Keratinocyte (primary cell): ENCODE results near the gene UGCG. TPM values are rescaled to one million over a fixed set of nuclear protein-coding genes. Genes with fewer than 3 reads are reported as not detected.

Source experiments
- DNase-seq: peaks from one replicate; pipeline ENCODE4 v3.0.0-alpha.2; 2011; ENCODE audit warnings: low read depth, missing footprints, low spot score
- FAIRE-seq: peaks from 2 replicates; lab custom pipeline; 2011; peaks lifted over from hg19 to GRCh38; lab: Jason Lieb, UNC
- H2AFZ ChIP-seq: 2 replicates; pipeline ENCODE4 v1.6.0; 2012; ENCODE audit warnings: low read length, control low read depth, inconsistent platforms; ENCODE audit not compliant: control insufficient read depth
- H3K27ac ChIP-seq: 2 replicates; pipeline ENCODE4 v1.5.1; 2011; ENCODE audit warnings: low read length; ENCODE audit not compliant: control insufficient read depth, insufficient read depth
- H3K27me3 ChIP-seq: 3 replicates; pipeline ENCODE4 v1.6.0; 2011; ENCODE audit warnings: low read length; ENCODE audit not compliant: control insufficient read depth, insufficient read depth; ENCODE audit errors: extremely low read depth
- H3K36me3 ChIP-seq, 2 experiments: 2 replicates in 1 of 2; 3 replicates in 1 of 2; pipeline ENCODE4 v1.5.1; 2011; ENCODE audit warnings: low read length in 2 of 2, mild to moderate bottlenecking in 1 of 2; ENCODE audit not compliant: control insufficient read depth in 2 of 2, insufficient read depth in 2 of 2; ENCODE audit errors: extremely low read depth in 1 of 2
- H3K4me1 ChIP-seq: 3 replicates; pipeline ENCODE4 v1.5.1; 2011; ENCODE audit warnings: low read length; ENCODE audit not compliant: control insufficient read depth, insufficient read depth; ENCODE audit errors: extremely low read depth
- H3K4me2 ChIP-seq: 3 replicates; pipeline ENCODE4 v1.6.0; 2011; ENCODE audit warnings: low read depth, low read length; ENCODE audit not compliant: control insufficient read depth, insufficient read depth; ENCODE audit errors: extremely low read depth
- H3K4me3 ChIP-seq, 3 experiments: fragments of 200-600 bp in 1 of 3; sonication (generic) in 1 of 3; 2 replicates in 2 of 3; 3 replicates in 1 of 3; pipeline ENCODE4 v1.5.1; 2011 to 2016; ENCODE audit warnings: low read length in 3 of 3, mild to moderate bottlenecking in 3 of 3, control low read depth in 2 of 3, inconsistent platforms in 1 of 3, low read depth in 1 of 3, mixed read lengths in 1 of 3, mixed run types in 1 of 3, moderate library complexity in 1 of 3; ENCODE audit not compliant: control insufficient read depth in 2 of 3, insufficient read depth in 2 of 3; ENCODE audit errors: extremely low read depth in 1 of 3
- H3K79me2 ChIP-seq: 2 replicates; pipeline ENCODE4 v1.6.0; 2012; ENCODE audit warnings: low read length; ENCODE audit not compliant: control insufficient read depth, insufficient read depth
- H3K9ac ChIP-seq: 3 replicates; pipeline ENCODE4 v1.6.0; 2011; ENCODE audit warnings: low read length; ENCODE audit not compliant: control insufficient read depth, insufficient read depth; ENCODE audit errors: extremely low read depth
- H3K9me1 ChIP-seq: 3 replicates; pipeline ENCODE4 v1.6.0; 2011; ENCODE audit warnings: low read length; ENCODE audit not compliant: control insufficient read depth, insufficient read depth; ENCODE audit errors: extremely low read depth
- H3K9me3 ChIP-seq: 2 replicates; pipeline ENCODE4 v1.5.1; 2012; ENCODE audit warnings: low read depth, low read length; ENCODE audit not compliant: control insufficient read depth
- H4K20me1 ChIP-seq: 3 replicates; pipeline ENCODE4 v1.6.0; 2011; ENCODE audit warnings: low read length; ENCODE audit not compliant: control insufficient read depth, insufficient read depth; ENCODE audit errors: extremely low read depth
- CTCF ChIP-seq, 3 experiments: IDR thresholded peaks in 1 of 3; conservative IDR thresholded peaks in 1 of 3; optimal IDR thresholded peaks in 1 of 3; 2 replicates in 2 of 3; 3 replicates in 1 of 3; pipeline versions ENCODE3 to v1.5.1; 2011; ENCODE audit warnings: low read length in 3 of 3, mild to moderate bottlenecking in 3 of 3, moderate library complexity in 2 of 3, control low read depth in 1 of 3, inconsistent platforms in 1 of 3; ENCODE audit not compliant: insufficient read depth in 2 of 3; ENCODE audit errors: extremely low read depth in 1 of 3
- EZH2 ChIP-seq: IDR thresholded peaks from one replicate; pipeline ENCODE4 v1.6.1; 2012; ENCODE audit warnings: inconsistent platforms, mild to moderate bottlenecking, low read length, moderate library complexity
- dilution Hi-C: fragments of 300-500 bp; cut with MboI; formaldehyde crosslinking; loops from one replicate; pipeline ENCODE4 v1.7.0; 2020; ENCODE audit warnings: low sequenced_read_pairs; ENCODE audit not compliant: extremely low pct_ligation_motif_present
- polyA plus RNA-seq, 5 experiments: library from polyadenylated mRNA; depleted of rRNA in 3 of 5; stranded (reverse) in 3 of 5; stranded (forward) in 1 of 5; unstranded in 1 of 5; fragments of >200 nt; gene quantifications; 1 replicate in 1 of 5; 2 replicates in 3 of 5; 3 replicates in 1 of 5; pipeline versions ENCODE4 v1.2.1 to v1.2.3, GENCODE V29; 2011 to 2012; ENCODE audit warnings: missing spikeins in 2 of 5, low read depth in 1 of 5, low replicate concordance in 1 of 5

Gene UGCG
- polyA plus RNA-seq, 1 donor (not counting 4 experiments of a cell fraction or from before 2014, with no cell fraction given): 49.8 TPM

- Histone ChIP-seq H3K36me3 (peaks cover 3 to 21% of the 10 kb centered on the region in 2 experiments), H3K9ac (no peak overlapping the region), H3K4me3 (no peak overlapping the region), H4K20me1 (no peaks in the 10 kb centered on the region), H3K9me3 (no peaks in the 10 kb centered on the region), H3K27ac (no peak overlapping the region), H3K4me1 (peaks cover 8% of the 10 kb centered on the region), H3K27me3 (no peaks in the 10 kb centered on the region), H2AFZ (no peak overlapping the region), H3K9me1 (no peaks in the 10 kb centered on the region), H3K4me2 (no peak overlapping the region), H3K79me2 (no peaks in the 10 kb centered on the region)
- dilution Hi-C loops: no loop called here
- TF ChIP-seq CTCF (optimal IDR thresholded peaks at IDR 0.05 in 1 of 3, IDR thresholded peaks at IDR 0.05 in 1 of 3, conservative IDR thresholded peaks at IDR 0.05 in 1 of 3; ENCODE audit: extremely low read depth in 1 of 3, insufficient read depth in 2 of 3, low read length in 3 of 3) (no peak), EZH2 (no peak)
- FAIRE-seq (no peak), DNase-seq (no peak)
These were observed 38.1 kb downstream of the UGCG start for GRCh38 chr9:111934747-111935146.

DNA sequence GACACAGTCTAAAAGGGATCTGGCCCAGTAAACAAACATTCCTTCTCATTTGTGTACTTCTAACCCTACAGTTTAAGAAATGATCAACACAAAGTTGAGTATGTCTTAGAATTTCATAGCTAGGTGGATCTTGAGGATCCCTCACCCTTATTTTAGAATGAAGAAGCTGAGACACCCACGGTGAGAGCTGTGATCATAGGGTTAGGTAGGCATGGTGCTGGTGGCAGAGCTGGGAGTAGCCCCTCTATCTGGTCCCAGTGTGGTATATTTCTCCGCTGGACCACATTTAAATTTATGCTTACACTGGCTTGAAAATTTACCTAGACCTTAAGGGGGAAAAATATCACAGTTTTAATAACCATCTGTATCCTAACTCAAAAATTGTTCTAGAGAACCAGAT lies 39.8 kb downstream of the UGCG start:
- Histone ChIP-seq H4K20me1 (no peaks in the 10 kb centered on the region), H3K9me1 (no peaks in the 10 kb centered on the region), H3K9me3 (no peaks in the 10 kb centered on the region), H3K27ac (no peak overlapping the region), H3K4me3 (no peak overlapping the region), H3K4me1 (peaks cover 8% of the 10 kb centered on the region), H3K79me2 (no peaks in the 10 kb centered on the region), H2AFZ (no peak overlapping the region), H3K36me3 (peaks cover 0 to 18% of the 10 kb centered on the region in 2 experiments), H3K27me3 (no peaks in the 10 kb centered on the region), H3K4me2 (no peak overlapping the region), H3K9ac (no peak overlapping the region)
- dilution Hi-C loops: no loop called here
- FAIRE-seq (no peak), DNase-seq (no peak)
- TF ChIP-seq EZH2 (no peak), CTCF (optimal IDR thresholded peaks at IDR 0.05 in 1 of 3, IDR thresholded peaks at IDR 0.05 in 1 of 3, conservative IDR thresholded peaks at IDR 0.05 in 1 of 3; ENCODE audit: extremely low read depth in 1 of 3, insufficient read depth in 2 of 3, low read length in 3 of 3) (no peak)
